ENCODE data around the gene STRIP1.

The STRIP1 gene

GRCh38 chr1:110034451-110035235, at the start of gene STRIP1:
Gene STRIP1 (plus strand): TSS chr1:110034624. CDS start chr1:110034638, 14 bp downstream.
- 0 out of 2 replicates have a peak, but pooled peaks have one; percentile 18 for TF ChIP-seq ZC3H10 (CRISPR knock-in tag; IDR thresholded peaks at IDR 0.05)
- TF ChIP-seq BACH2 (CRISPR knock-in tag; IDR thresholded peaks at IDR 0.05; ENCODE audit: borderline replicate concordance), result no peak
- no peak for TF ChIP-seq TOX (CRISPR knock-in tag; IDR thresholded peaks at IDR 0.05; ENCODE audit: borderline replicate concordance)
- TF ChIP-seq OSR1 (CRISPR knock-in tag; IDR thresholded peaks at IDR 0.05), result no peak
- TF ChIP-seq CSRNP3 (CRISPR knock-in tag; IDR thresholded peaks at IDR 0.05), result no peak
- TF ChIP-seq ZFP3 (CRISPR knock-in tag; IDR thresholded peaks at IDR 0.05), result no peak
- TF ChIP-seq CREB5 (CRISPR knock-in tag; IDR thresholded peaks at IDR 0.05; ENCODE audit: low read depth), result no peak
- TF ChIP-seq TSHZ2 (CRISPR knock-in tag; IDR thresholded peaks at IDR 0.05), result peak; percentile 91
- TF ChIP-seq ZNF70 (CRISPR knock-in tag; IDR thresholded peaks at IDR 0.05), result peak; percentile 57; the same call in 1 of the 2 replicates
- no peak for TF ChIP-seq ZNF565 (CRISPR knock-in tag; conservative IDR thresholded peaks at IDR 0.05; ENCODE audit: low read depth)
- no peak for TF ChIP-seq ZNF8 (CRISPR knock-in tag; IDR thresholded peaks at IDR 0.05)
- peak; percentile 95 for ATAC-seq

GRCh38 chr1:109985247-109986053, 49.0 kb upstream of the STRIP1 start:
- ATAC-seq, result peak; percentile 5; the same call in 2 of the 3 replicates
- TF ChIP-seq SNAI2 (CRISPR knock-in tag; IDR thresholded peaks at IDR 0.05) (no peak), POU6F1 (CRISPR knock-in tag; IDR thresholded peaks at IDR 0.05; ENCODE audit: borderline replicate concordance, low read depth) (no peak), ZNF70 (CRISPR knock-in tag; IDR thresholded peaks at IDR 0.05) (no peak), ZFP30 (CRISPR knock-in tag; IDR thresholded peaks at IDR 0.05) (no peak), BACH2 (CRISPR knock-in tag; IDR thresholded peaks at IDR 0.05; ENCODE audit: borderline replicate concordance) (no peak), GLIS3 (CRISPR knock-in tag; IDR thresholded peaks at IDR 0.05) (no peak), ISL1 (CRISPR knock-in tag; IDR thresholded peaks at IDR 0.05) (no peak), ZFP3 (CRISPR knock-in tag; IDR thresholded peaks at IDR 0.05) (no peak), ZC3H10 (CRISPR knock-in tag; IDR thresholded peaks at IDR 0.05) (no peak), ZNF8 (CRISPR knock-in tag; IDR thresholded peaks at IDR 0.05) (no peak), CSDC2 (CRISPR knock-in tag; IDR thresholded peaks at IDR 0.05) (no peak), CREB5 (CRISPR knock-in tag; IDR thresholded peaks at IDR 0.05; ENCODE audit: low read depth) (no peak), OSR1 (CRISPR knock-in tag; IDR thresholded peaks at IDR 0.05) (no peak), ZNF565 (CRISPR knock-in tag; conservative IDR thresholded peaks at IDR 0.05; ENCODE audit: low read depth) (no peak), TOX (CRISPR knock-in tag; IDR thresholded peaks at IDR 0.05; ENCODE audit: borderline replicate concordance) (no peak), TSHZ2 (CRISPR knock-in tag; IDR thresholded peaks at IDR 0.05) (no peak)
